WI38 (cell line): ENCODE results near the gene UNC119B.

Source experiments
- H3K4me3 ChIP-seq: 2 replicates; pipeline ENCODE4 v1.5.1; 2011; ENCODE audit warnings: low read depth, mild to moderate bottlenecking, control low read depth, low read length
- CTCF ChIP-seq: IDR thresholded peaks from 2 replicates; pipeline ENCODE4 v1.5.1; 2012; ENCODE audit warnings: low read depth, mild to moderate bottlenecking, control low read depth, low read length

UNC119B gene

GRCh38 chr12:120755269-120755668 lies 45.0 kb downstream of the UNC119B start:
- no peak overlapping the region for H3K4me3 ChIP-seq
- no peak for TF ChIP-seq CTCF

GRCh38 chr12:120757226-120757742 lies 47.0 kb downstream of the UNC119B start:
- no peak overlapping the region for H3K4me3 ChIP-seq
- no peak for TF ChIP-seq CTCF

GRCh38 chr12:120757949-120758348 lies 47.7 kb downstream of the UNC119B start:
- no peak for TF ChIP-seq CTCF
- H3K4me3 ChIP-seq: no peak overlapping the region

- TF ChIP-seq CTCF: no peak
- H3K4me3 ChIP-seq: no peak overlapping the region
Measured at GRCh38 chr12:120758798-120759590, 48.7 kb downstream of the UNC119B start.

GRCh38 chr12:120759591-120760348 lies 49.5 kb downstream of the UNC119B start:
- no peak for TF ChIP-seq CTCF

GRCh38 chr12:120760349-120761254 lies 50.3 kb downstream of the UNC119B start:
- no peak for TF ChIP-seq CTCF
- no peak overlapping the region for H3K4me3 ChIP-seq

More at GRCh38 chr12:120759591-120760348, 49.5 kb downstream of the UNC119B start:
- no peak overlapping the region for H3K4me3 ChIP-seq
